ENCODE results near the gene CENPF.
"Not testable (repeated sequence)": the region's sequence is repeated elsewhere in the genome, so short reads cannot be mapped to it uniquely, and the experiment has no call there.

Gene CENPF

DNA sequence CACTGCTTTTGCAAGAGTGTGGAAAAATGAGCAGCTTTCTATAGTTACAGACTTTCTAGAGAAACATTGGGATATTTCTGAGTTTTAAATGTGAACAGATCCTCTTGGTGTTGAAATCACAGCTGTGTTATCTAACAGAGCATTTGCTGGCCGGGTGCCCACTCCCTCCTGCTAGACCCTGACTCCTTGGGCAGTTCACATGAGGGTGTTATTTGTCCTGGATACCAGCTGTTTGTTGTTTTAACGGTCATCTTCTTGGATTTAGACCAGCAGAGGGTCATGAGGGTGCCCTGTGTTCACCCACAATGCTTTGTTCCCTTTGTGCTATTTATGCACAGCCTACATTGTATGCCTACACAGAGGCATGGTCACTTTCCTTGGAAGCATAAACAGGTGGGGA, 67.1 kb downstream of the CENPF start:
- no peak overlapping the region for H3K27ac ChIP-seq (ENCODE audit: low read depth, low read length, poor library complexity, severe bottlenecking)
- H3F3A ChIP-seq (ENCODE audit: insufficient read depth, low read length): no peaks in the 10 kb centered on the region
- no peaks in the 10 kb centered on the region for H3K4me1 ChIP-seq (ENCODE audit: insufficient read depth, low read length, severe bottlenecking)
- H3K4me3 ChIP-seq (ENCODE audit: low read depth, low read length, poor library complexity, severe bottlenecking): no peak overlapping the region
- H3K9ac ChIP-seq (ENCODE audit: low read length): no peak overlapping the region
- H3K9me2 ChIP-seq (ENCODE audit: low read depth, low read length): no peaks in the 10 kb centered on the region
- peaks cover 48% of the 10 kb centered on the region for H3K36me3 ChIP-seq (ENCODE audit: insufficient read depth, low read length)
- H4K20me1 ChIP-seq (ENCODE audit: insufficient read depth, low read length): no peaks in the 10 kb centered on the region
- H3K27me3 ChIP-seq (ENCODE audit: insufficient read depth, low read length): no peaks in the 10 kb centered on the region
- no peak overlapping the region for H2AFZ ChIP-seq (ENCODE audit: low read length)
- H3K4me2 ChIP-seq (ENCODE audit: low read length): no peak overlapping the region
- no peaks in the 10 kb centered on the region for H3K79me2 ChIP-seq (ENCODE audit: insufficient read depth, low read length)
- no peak for TF ChIP-seq EZH2 (IDR thresholded peaks at IDR 0.05; ENCODE audit: borderline replicate concordance, low read length)
- TF ChIP-seq, protein P1, sequence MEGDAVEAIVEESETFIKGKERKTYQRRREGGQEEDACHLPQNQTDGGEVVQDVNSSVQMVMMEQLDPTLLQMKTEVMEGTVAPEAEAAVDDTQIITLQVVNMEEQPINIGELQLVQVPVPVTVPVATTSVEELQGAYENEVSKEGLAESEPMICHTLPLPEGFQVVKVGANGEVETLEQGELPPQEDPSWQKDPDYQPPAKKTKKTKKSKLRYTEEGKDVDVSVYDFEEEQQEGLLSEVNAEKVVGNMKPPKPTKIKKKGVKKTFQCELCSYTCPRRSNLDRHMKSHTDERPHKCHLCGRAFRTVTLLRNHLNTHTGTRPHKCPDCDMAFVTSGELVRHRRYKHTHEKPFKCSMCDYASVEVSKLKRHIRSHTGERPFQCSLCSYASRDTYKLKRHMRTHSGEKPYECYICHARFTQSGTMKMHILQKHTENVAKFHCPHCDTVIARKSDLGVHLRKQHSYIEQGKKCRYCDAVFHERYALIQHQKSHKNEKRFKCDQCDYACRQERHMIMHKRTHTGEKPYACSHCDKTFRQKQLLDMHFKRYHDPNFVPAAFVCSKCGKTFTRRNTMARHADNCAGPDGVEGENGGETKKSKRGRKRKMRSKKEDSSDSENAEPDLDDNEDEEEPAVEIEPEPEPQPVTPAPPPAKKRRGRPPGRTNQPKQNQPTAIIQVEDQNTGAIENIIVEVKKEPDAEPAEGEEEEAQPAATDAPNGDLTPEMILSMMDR (IDR thresholded peaks at IDR 0.05; ENCODE audit: low read length): no peak
- H3K9me3 ChIP-seq (ENCODE audit: low read length): no peaks in the 10 kb centered on the region

DNA sequence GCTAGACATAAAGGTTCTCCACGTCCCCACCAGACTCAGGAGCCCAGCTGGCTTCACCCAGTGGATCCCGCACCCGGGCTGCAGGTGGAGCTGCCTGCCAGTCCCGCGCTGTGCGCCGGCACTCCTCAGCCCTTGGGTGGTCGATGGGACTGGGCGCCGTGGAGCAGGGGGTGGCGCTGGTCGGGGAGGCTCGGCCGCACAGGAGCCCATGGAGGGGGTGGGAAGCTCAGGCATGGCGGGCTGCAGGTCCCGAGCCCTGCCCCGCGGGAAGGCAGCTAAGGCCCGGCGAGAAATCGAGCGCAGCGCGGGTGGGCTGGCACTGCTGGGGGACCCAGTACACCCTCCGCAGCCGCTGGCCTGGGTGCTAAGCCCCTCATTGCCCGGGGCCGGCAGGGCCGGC, 70.0 kb downstream of the CENPF start:
- not testable (repeated sequence) for H3K9me2 ChIP-seq (ENCODE audit: low read depth, low read length); H3K9ac ChIP-seq (ENCODE audit: low read length); H3K79me2 ChIP-seq (ENCODE audit: insufficient read depth, low read length); H3K27ac ChIP-seq (ENCODE audit: low read depth, low read length, poor library complexity, severe bottlenecking); H2AFZ ChIP-seq (ENCODE audit: low read length); H3K4me2 ChIP-seq (ENCODE audit: low read length); H3K4me1 ChIP-seq (ENCODE audit: insufficient read depth, low read length, severe bottlenecking); H4K20me1 ChIP-seq (ENCODE audit: insufficient read depth, low read length); H3F3A ChIP-seq (ENCODE audit: insufficient read depth, low read length); H3K9me3 ChIP-seq (ENCODE audit: low read length); H3K4me3 ChIP-seq (ENCODE audit: low read depth, low read length, poor library complexity, severe bottlenecking); H3K27me3 ChIP-seq (ENCODE audit: insufficient read depth, low read length)
- peaks cover 19% of the 10 kb centered on the region; the same call in 1 of the 2 replicates for H3K36me3 ChIP-seq (ENCODE audit: insufficient read depth, low read length)

DNA sequence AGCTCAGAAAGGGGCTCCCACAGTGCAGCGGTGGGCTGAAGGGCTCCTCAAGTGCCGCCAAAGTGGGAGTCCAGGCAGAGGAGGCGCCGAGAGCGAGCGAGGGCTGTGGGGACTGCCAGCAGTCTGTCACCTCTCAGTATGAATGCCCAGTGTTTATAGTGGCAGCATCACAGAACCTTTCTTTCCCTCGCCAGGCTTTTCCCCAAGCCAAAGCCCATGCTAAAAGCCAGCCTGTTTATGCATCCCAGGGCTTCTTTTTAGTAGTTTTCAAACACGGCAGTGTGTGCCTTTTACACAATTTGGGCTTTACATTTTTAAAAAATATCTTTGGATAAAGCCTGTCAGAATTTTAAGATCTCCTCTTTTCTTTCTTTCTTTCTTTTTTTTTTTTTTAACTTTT, 70.6 kb downstream of the CENPF start:
- no peaks in the 10 kb centered on the region for H3K9me3 ChIP-seq (ENCODE audit: low read length)
- no peaks in the 10 kb centered on the region for H3K9me2 ChIP-seq (ENCODE audit: low read depth, low read length)
- no peaks in the 10 kb centered on the region for H3K27me3 ChIP-seq (ENCODE audit: insufficient read depth, low read length)
- peaks cover 18% of the 10 kb centered on the region; the same call in 1 of the 2 replicates for H3K36me3 ChIP-seq (ENCODE audit: insufficient read depth, low read length)
- no peaks in the 10 kb centered on the region for H3F3A ChIP-seq (ENCODE audit: insufficient read depth, low read length)
- no peaks in the 10 kb centered on the region for H4K20me1 ChIP-seq (ENCODE audit: insufficient read depth, low read length)
- H3K4me3 ChIP-seq (ENCODE audit: low read depth, low read length, poor library complexity, severe bottlenecking): no peak overlapping the region
- no peak overlapping the region for H3K9ac ChIP-seq (ENCODE audit: low read length)
- H2AFZ ChIP-seq (ENCODE audit: low read length): no peak overlapping the region
- H3K79me2 ChIP-seq (ENCODE audit: insufficient read depth, low read length): no peaks in the 10 kb centered on the region
- no peak for TF ChIP-seq EZH2 (IDR thresholded peaks at IDR 0.05; ENCODE audit: borderline replicate concordance, low read length)
- TF ChIP-seq, protein P1 (IDR thresholded peaks at IDR 0.05; ENCODE audit: low read length): no peak
- no peaks in the 10 kb centered on the region for H3K4me1 ChIP-seq (ENCODE audit: insufficient read depth, low read length, severe bottlenecking)
- H3K4me2 ChIP-seq (ENCODE audit: low read length): no peak overlapping the region
- no peak overlapping the region for H3K27ac ChIP-seq (ENCODE audit: low read depth, low read length, poor library complexity, severe bottlenecking)

DNA sequence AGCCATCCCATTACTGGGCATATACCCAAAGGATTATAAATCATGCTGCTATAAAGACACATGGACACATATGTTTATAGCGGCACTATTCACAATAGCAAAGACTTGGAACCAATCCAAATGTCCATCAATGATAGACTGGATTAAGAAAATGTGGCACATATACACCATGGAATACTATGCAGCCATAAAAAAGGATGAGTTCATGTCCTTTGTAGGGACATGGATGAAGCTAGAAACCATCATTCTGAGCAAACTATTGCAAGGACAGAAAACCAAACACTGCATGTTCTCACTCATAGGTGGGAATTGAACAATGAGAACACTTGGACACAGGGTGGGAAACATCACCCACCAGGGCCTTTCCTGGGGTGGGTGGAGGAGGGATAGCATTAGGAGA, 72.5 kb downstream of the CENPF start:
- not testable (repeated sequence) for H3K79me2 ChIP-seq (ENCODE audit: insufficient read depth, low read length); H3K27me3 ChIP-seq (ENCODE audit: insufficient read depth, low read length); H3K9ac ChIP-seq (ENCODE audit: low read length); H3K27ac ChIP-seq (ENCODE audit: low read depth, low read length, poor library complexity, severe bottlenecking); H3K9me3 ChIP-seq (ENCODE audit: low read length); H3K36me3 ChIP-seq (ENCODE audit: insufficient read depth, low read length); H3K4me2 ChIP-seq (ENCODE audit: low read length); H3K9me2 ChIP-seq (ENCODE audit: low read depth, low read length); H2AFZ ChIP-seq (ENCODE audit: low read length); H3F3A ChIP-seq (ENCODE audit: insufficient read depth, low read length); H3K4me1 ChIP-seq (ENCODE audit: insufficient read depth, low read length, severe bottlenecking); H4K20me1 ChIP-seq (ENCODE audit: insufficient read depth, low read length); H3K4me3 ChIP-seq (ENCODE audit: low read depth, low read length, poor library complexity, severe bottlenecking)

Measured in OCI-LY1 (cell line).